ENCODE data around the gene PPP1R3C. TPM values are rescaled to one million over a fixed set of nuclear protein-coding genes. Genes with fewer than 3 reads are reported as not detected.

The PPP1R3C gene
- total RNA-seq, 1 donor from 2014 or later = 0.13 TPM

Other genes starting within 250 kb of the PPP1R3C start
- gene HECTD2, start 222.7 kb downstream of the PPP1R3C start, total RNA-seq = 4.1 and 6.2 TPM in 2 replicates
- 42.5 and 56.5 TPM in 2 replicates for gene TNKS2, start 165.4 kb upstream of the PPP1R3C start, total RNA-seq